Stomach (tissue), 9 donors: ENCODE measurements around the gene SLC2A4RG. TPM values are rescaled to one million over a fixed set of nuclear protein-coding genes. Genes with fewer than 3 reads are reported as not detected.
A peak's percentile ranks its signal among the peaks of the same experiment; 100 is the strongest.

Experiments
- DNase-seq, 2 donors: peaks; one replicate each; pipeline versions ENCODE4 v3.0.0 to v3.0.0-alpha.2; 2013 to 2019
- H3K27ac ChIP-seq, 5 donors: fragments of 200-600 bp in 4 of 5; sonication (generic) in 4 of 5; one replicate each; pipeline ENCODE4 v1.5.1; 2013 to 2019; ENCODE audit warnings: mild to moderate bottlenecking in 1 of 5, moderate library complexity in 1 of 5
- H3K27me3 ChIP-seq, 3 donors: fragments of 200-600 bp; sonication (generic); one replicate each; pipeline ENCODE4 v1.5.1; 2017 to 2019; ENCODE audit warnings: mixed run types in 1 of 3
- H3K36me3 ChIP-seq, 4 donors: fragments of 200-600 bp; sonication (generic); 1 replicate in 3 of 4; 2 replicates in 1 of 4; pipeline ENCODE4 v1.5.1; 2016 to 2019
- H3K4me1 ChIP-seq, 4 donors: fragments of 200-600 bp; sonication (generic); one replicate each; pipeline ENCODE4 v1.5.1; 2016 to 2019
- H3K4me3 ChIP-seq, 4 donors: fragments of 200-600 bp; sonication (generic) in 3 of 4; one replicate each; pipeline ENCODE4 v1.5.1; 2016 to 2019; ENCODE audit warnings: mild to moderate bottlenecking in 1 of 4
- H3K9me3 ChIP-seq, 4 donors: fragments of 200-600 bp; sonication (generic); one replicate each; pipeline ENCODE4 v1.5.1; 2016 to 2019
- CTCF ChIP-seq, 7 experiments: fragments of 450-650 bp in 4 of 7; fragments of 200-600 bp in 3 of 7; sonication (generic) in 3 of 7; IDR thresholded peaks; one replicate each; pipeline ENCODE4 v1.5.1; 2016 to 2019; ENCODE audit warnings: antibody characterized with exemption in 7 of 7, control low read depth in 2 of 7, mild to moderate bottlenecking in 1 of 7
- EP300 ChIP-seq: sonication (generic); formaldehyde crosslinking; IDR thresholded peaks from one replicate; pipeline ENCODE4 v1.6.1; 2017; ENCODE audit warnings: antibody characterized with exemption
- POLR2A ChIP-seq, 4 donors: fragments of 450-650 bp; IDR thresholded peaks; one replicate each; pipeline ENCODE4 v1.6.1; 2016; ENCODE audit warnings: antibody characterized with exemption in 4 of 4, control low read depth in 2 of 4, mild to moderate bottlenecking in 1 of 4, moderate library complexity in 1 of 4
- POLR2AphosphoS5 ChIP-seq, 3 donors: sonication (generic); formaldehyde crosslinking; IDR thresholded peaks; one replicate each; pipeline ENCODE4 v1.6.1; 2016; ENCODE audit warnings: antibody characterized with exemption in 3 of 3
- WGBS, 5 donors: extraction: QIAGEN DNeasy Blood & Tissue Kit in 3 of 5; methylation state at CpG; one replicate each; pipeline versions ENCODE4 v1.1.5 to v1.1.7; 2013 to 2018; 5-methylcytosine and 5-hydroxymethylcytosine counted together
- intact Hi-C: fragments of 100-400 bp; cut with DNase I; formaldehyde crosslinking; loops from one replicate; pipeline ENCODE4 v1.15.1; 2023; ENCODE audit warnings: low total_unique reads
- polyA plus RNA-seq, 3 donors: library from polyadenylated mRNA; stranded (reverse); fragments of 200-250 nt; gene quantifications; one replicate each; pipeline ENCODE4 v1.2.3, GENCODE V29; 2013
- total RNA-seq, 5 donors: library from RNA; depleted of rRNA; stranded (reverse); fragments of >200 nt; gene quantifications; one replicate each; pipeline versions ENCODE4 v1.1.0 to v1.2.3, GENCODE V29; 2014 to 2016
- donor health status: healthy with polysubstance abuse.
- donor health status: Bipolar disorder and iron deficiency.
- donor health status: healthy.

SLC2A4RG gene
- total and polyA plus RNA-seq, 8 donors, result 7.1 to 76.9 (median 42.8) TPM

- Histone ChIP-seq H3K4me1 (peaks cover 30 to 58% (median 50%) of the 10 kb centered on the region in 4 donors), H3K27ac (peak within 1 kb of the TSS; percentile 4 to 42 (median 11)), H3K9me3 (no peaks in the 10 kb centered on the region), H3K4me3 (peak within 1 kb of the TSS; percentile 22 to 42 (median 28)), H3K27me3 (no peaks in the 10 kb centered on the region), H3K36me3 (peaks cover 16 to 44% (median 33%) of the 10 kb centered on the region in 4 donors)
- DNase-seq, result no peak
- TF ChIP-seq EP300 (no peak), POLR2AphosphoS5 (IDR thresholded peaks at IDR 0.05) (peak in 2 of 3 donors; percentile 16 to 18)
- 5 to 25% (median 9%) methylated on average over 4 to 52 of the region's 52 CpGs for WGBS, 5 donors
- intact Hi-C loops, result no loop called here
Observed at GRCh38 chr20:63696628-63697356, 42.8 kb upstream of the SLC2A4RG start, which contains the start of gene TNFRSF6B. TNFRSF6B (plus strand) TSS chr20:63696652; CDS start chr20:63696768, 116 bp downstream.

- peaks cover 16 to 43% (median 34%) of the 10 kb centered on the region in 4 donors for H3K36me3 ChIP-seq
- no peak for TF ChIP-seq EP300
- TF ChIP-seq POLR2A (IDR thresholded peaks at IDR 0.05), result no peak
- no peak for TF ChIP-seq POLR2AphosphoS5 (IDR thresholded peaks at IDR 0.05)
- TF ChIP-seq CTCF (IDR thresholded peaks at IDR 0.05), result no peak
- intact Hi-C loops, result no loop called here
- DNase-seq, result no peak
- peak overlapping the region in 1 of 5 donors; percentile 11 for H3K27ac ChIP-seq
- 45 to 58% (median 47%) methylated on average over 4 to 7 of the region's 7 CpGs for WGBS, 5 donors
- peaks cover 30 to 52% (median 47%) of the 10 kb centered on the region in 4 donors for H3K4me1 ChIP-seq
- H3K9me3 ChIP-seq, result no peaks in the 10 kb centered on the region
- H3K27me3 ChIP-seq, result no peaks in the 10 kb centered on the region
- peak overlapping the region in 3 of 4 donors; percentile 22 to 42 (median 31) for H3K4me3 ChIP-seq
Observed at GRCh38 chr20:63697357-63697867, 42.2 kb upstream of the SLC2A4RG start.

- WGBS, 5 donors, result 70 to 87% (median 83%) methylated on average over 22 to 40 of the region's 40 CpGs
- H3K4me3 ChIP-seq, result peak overlapping the region in 2 of 4 donors; percentile 31 to 42
- intact Hi-C loops, result no loop called here
- H3K27me3 ChIP-seq, result no peaks in the 10 kb centered on the region
- no peaks in the 10 kb centered on the region for H3K9me3 ChIP-seq
- peak overlapping the region in 3 of 5 donors; percentile 57 to 83 (median 78) for H3K27ac ChIP-seq
- TF ChIP-seq POLR2AphosphoS5 (IDR thresholded peaks at IDR 0.05) (no peak), POLR2A (IDR thresholded peaks at IDR 0.05) (no peak), EP300 (no peak), CTCF (IDR thresholded peaks at IDR 0.05) (no peak)
- DNase-seq, result no peak
- H3K36me3 ChIP-seq, result peaks cover 16 to 39% (median 36%) of the 10 kb centered on the region in 4 donors
- H3K4me1 ChIP-seq, result peaks cover 30 to 47% (median 44%) of the 10 kb centered on the region in 4 donors
Observed at GRCh38 chr20:63697868-63698545, 41.6 kb upstream of the SLC2A4RG start.

GRCh38 chr20:63698739-63699465 lies 40.7 kb upstream of the SLC2A4RG start:
- DNase-seq, result peak in 1 of 2 donors; percentile 55
- H3K4me3 ChIP-seq, result peak overlapping the region in 1 of 4 donors; percentile 42

More at GRCh38 chr20:63698739-63699465, 40.7 kb upstream of the SLC2A4RG start:
- H3K27me3 ChIP-seq, result no peaks in the 10 kb centered on the region
- peaks cover 14 to 46% (median 40%) of the 10 kb centered on the region in 4 donors for H3K36me3 ChIP-seq
- H3K27ac ChIP-seq, result peak overlapping the region; percentile 38 to 83 (median 57)
- WGBS, 5 donors, result 24 to 49% (median 43%) methylated on average over 8 to 19 of the region's 19 CpGs
- no peaks in the 10 kb centered on the region for H3K9me3 ChIP-seq
- intact Hi-C loops, result no loop called here
- peaks cover 30 to 47% (median 44%) of the 10 kb centered on the region in 4 donors for H3K4me1 ChIP-seq
- TF ChIP-seq POLR2AphosphoS5 (IDR thresholded peaks at IDR 0.05) (peak in 2 of 3 donors; percentile 12 to 62), CTCF (IDR thresholded peaks at IDR 0.05) (no peak), POLR2A (IDR thresholded peaks at IDR 0.05) (no peak), EP300 (peak; percentile 16)
